GM23248 (cell line): ENCODE measurements around the gene ULBP2. TPM values are rescaled to one million over a fixed set of nuclear protein-coding genes. Genes with fewer than 3 reads are reported as not detected.

ENCODE experiments used
- DNase-seq: peaks from one replicate; pipeline ENCODE4 v3.0.0-alpha.2; 2015
- H2AFZ ChIP-seq: fragments of 200-600 bp; sonication (generic); 2 replicates; pipeline ENCODE4 v1.6.1; 2016; ENCODE audit warnings: antibody characterized with exemption
- H3F3A ChIP-seq: fragments of 200-600 bp; sonication (generic); 2 replicates; pipeline ENCODE4 v1.6.1; 2016; ENCODE audit warnings: mild to moderate bottlenecking, antibody characterized with exemption, mixed run types; ENCODE audit not compliant: insufficient read depth
- H3K27ac ChIP-seq: fragments of 200-600 bp; sonication (generic); 2 replicates; pipeline ENCODE4 v1.5.1; 2016; ENCODE audit warnings: mild to moderate bottlenecking
- H3K27me3 ChIP-seq: fragments of 200-600 bp; sonication (generic); replicated peaks from 2 replicates; pipeline ENCODE4 v1.6.1; 2016; ENCODE audit warnings: mild to moderate bottlenecking; ENCODE audit not compliant: insufficient read depth
- H3K36me3 ChIP-seq: fragments of 200-600 bp; sonication (generic); 2 replicates; pipeline ENCODE4 v1.6.1; 2016; ENCODE audit warnings: low read depth, mild to moderate bottlenecking
- H3K4me1 ChIP-seq: fragments of 200-600 bp; sonication (generic); 2 replicates; pipeline ENCODE4 v1.6.1; 2016; ENCODE audit warnings: mild to moderate bottlenecking; ENCODE audit not compliant: insufficient read depth
- H3K4me2 ChIP-seq: fragments of 200-600 bp; sonication (generic); one replicate; pipeline ENCODE4 v1.6.1; 2016; ENCODE audit warnings: mild to moderate bottlenecking; ENCODE audit not compliant: unreplicated experiment
- H3K4me3 ChIP-seq: fragments of 200-600 bp; sonication (generic); 2 replicates; pipeline ENCODE4 v1.5.1; 2016; ENCODE audit warnings: mild to moderate bottlenecking
- H3K79me2 ChIP-seq: fragments of 200-600 bp; sonication (generic); 2 replicates; pipeline ENCODE4 v1.6.1; 2016; ENCODE audit warnings: mild to moderate bottlenecking; ENCODE audit not compliant: insufficient read depth
- H3K9ac ChIP-seq: fragments of 200-600 bp; sonication (generic); 2 replicates; pipeline ENCODE4 v1.6.1; 2016; ENCODE audit warnings: mild to moderate bottlenecking
- H3K9me2 ChIP-seq: fragments of 200-600 bp; sonication (generic); 2 replicates; pipeline ENCODE4 v1.6.1; 2016; ENCODE audit warnings: mixed run types, mild to moderate bottlenecking, moderate library complexity; ENCODE audit not compliant: insufficient read depth
- H3K9me3 ChIP-seq: fragments of 200-600 bp; sonication (generic); one replicate; pipeline ENCODE4 v1.6.1; 2017; ENCODE audit warnings: low read depth
- H4K20me1 ChIP-seq: fragments of 200-600 bp; sonication (generic); 2 replicates; pipeline ENCODE4 v1.6.0; 2016; ENCODE audit not compliant: insufficient read depth
- EZH2 ChIP-seq: fragments of 200-600 bp; sonication (generic); IDR thresholded peaks from 2 replicates; pipeline ENCODE4 v1.6.1; 2018; ENCODE audit warnings: antibody characterized with exemption, mild to moderate bottlenecking; ENCODE audit not compliant: insufficient read depth, poor library complexity, severe bottlenecking
- EZH2phosphoT487 ChIP-seq: fragments of 200-600 bp; sonication (generic); IDR thresholded peaks from 2 replicates; pipeline ENCODE4 v1.6.1; 2018; ENCODE audit warnings: antibody characterized with exemption, moderate library complexity, mild to moderate bottlenecking, low read depth; ENCODE audit not compliant: insufficient read depth
- WGBS, 2 experiments: methylation state at CpG; one replicate each; pipeline ENCODE4 v1.1.6; 2015 to 2017; ENCODE audit warnings: low lambda C conversion rate in 2 of 2, low coverage in 1 of 2; ENCODE audit errors: missing lambda C conversion rate in 2 of 2; 5-methylcytosine and 5-hydroxymethylcytosine counted together
- in situ Hi-C: fragments of 300-500 bp; cut with MboI; formaldehyde crosslinking; loops from 2 replicates; pipeline ENCODE4 v1.15.0; 2020
- polyA plus RNA-seq: library from polyadenylated mRNA; unstranded; fragments of >200 nt; fragmentation: Nextera tagmentation; extraction: Ambion mirVana; gene quantifications from 2 replicates; pipeline ENCODE4 v1.2.1, GENCODE V29; 2016
- total RNA-seq: library from RNA; depleted of rRNA; stranded (reverse); fragments of >200 nt; shearing (Covaris generic); gene quantifications from 2 replicates; pipeline ENCODE4 v1.2.3, GENCODE V29; 2014; rRNA removed

Gene ULBP2
- total and polyA plus RNA-seq, 2 experiments from 2014 or later = 23.8 to 29.5 TPM

GRCh38 chr6:149991838-149992237 is 50.0 kb downstream of the ULBP2 start:
- TF ChIP-seq EZH2 (no peak), EZH2phosphoT487 (no peak)
- Histone ChIP-seq H3K4me1 (no peaks in the 10 kb centered on the region), H3K79me2 (no peaks in the 10 kb centered on the region), H3K27me3 (peaks cover 84% of the 10 kb centered on the region), H3K36me3 (no peaks in the 10 kb centered on the region), H3F3A (no peaks in the 10 kb centered on the region), H3K9me3 (no peaks in the 10 kb centered on the region), H3K4me3 (no peak overlapping the region), H2AFZ (no peak overlapping the region), H3K9ac (no peak overlapping the region), H3K27ac (no peak overlapping the region), H4K20me1 (no peaks in the 10 kb centered on the region), H3K4me2 (no peak overlapping the region), H3K9me2 (no peaks in the 10 kb centered on the region)
- in situ Hi-C loops = no loop called here
- no peak for DNase-seq
- WGBS, 2 experiments = 30 to 37% methylated on average over 4 of the region's 4 CpGs

- Histone ChIP-seq H2AFZ (no peak overlapping the region), H3K27ac (no peak overlapping the region), H3F3A (no peaks in the 10 kb centered on the region), H3K4me3 (no peak overlapping the region), H3K36me3 (no peaks in the 10 kb centered on the region), H3K79me2 (no peaks in the 10 kb centered on the region), H3K9me2 (no peaks in the 10 kb centered on the region), H3K9ac (no peak overlapping the region), H3K27me3 (peaks cover 66% of the 10 kb centered on the region), H3K4me1 (no peaks in the 10 kb centered on the region), H3K9me3 (no peaks in the 10 kb centered on the region), H4K20me1 (no peaks in the 10 kb centered on the region), H3K4me2 (no peak overlapping the region)
- 40 to 43% methylated on average over 6 of the region's 6 CpGs for WGBS, 2 experiments
- DNase-seq = no peak
- TF ChIP-seq EZH2 (no peak), EZH2phosphoT487 (no peak)
- in situ Hi-C loops = no loop called here
Measured at GRCh38 chr6:149995235-149995750, 53.5 kb downstream of the ULBP2 start.

- H3K4me1 ChIP-seq = no peaks in the 10 kb centered on the region
- H3F3A ChIP-seq = no peaks in the 10 kb centered on the region
- H3K79me2 ChIP-seq = no peaks in the 10 kb centered on the region
- H3K27ac ChIP-seq = no peak overlapping the region
- H3K9me3 ChIP-seq = no peaks in the 10 kb centered on the region
- H3K4me2 ChIP-seq = no peak overlapping the region
- in situ Hi-C loops = no loop called here
- no peak overlapping the region for H3K4me3 ChIP-seq
- no peak for DNase-seq
- WGBS, 2 experiments = 68 to 78% methylated on average over 7 of the region's 7 CpGs
- no peak overlapping the region for H2AFZ ChIP-seq
- no peak for TF ChIP-seq EZH2phosphoT487
- no peak for TF ChIP-seq EZH2
- no peaks in the 10 kb centered on the region for H3K36me3 ChIP-seq
- H4K20me1 ChIP-seq = no peaks in the 10 kb centered on the region
- peaks cover 59% of the 10 kb centered on the region for H3K27me3 ChIP-seq
- H3K9ac ChIP-seq = no peak overlapping the region
- H3K9me2 ChIP-seq = no peaks in the 10 kb centered on the region
Measured at GRCh38 chr6:149995971-149996370, 54.2 kb downstream of the ULBP2 start.

Other genes with a start within 250 kb of the ULBP2 start
- 18.1 and 20.2 TPM in 2 replicates for gene LATS1, start 223.9 kb upstream of the ULBP2 start, total RNA-seq
- gene LATS1, start 223.9 kb upstream of the ULBP2 start, polyA plus RNA-seq = 11.5 and 12.8 TPM in 2 replicates
- 35.8 and 58.0 TPM in 2 replicates for gene NUP43, start 195.5 kb upstream of the ULBP2 start, total RNA-seq
- gene NUP43, start 195.5 kb upstream of the ULBP2 start, polyA plus RNA-seq = 16.1 and 16.4 TPM in 2 replicates
- 132 and 165 TPM in 2 replicates for gene PCMT1, start 192.3 kb upstream of the ULBP2 start, total RNA-seq
- gene PCMT1, start 192.3 kb upstream of the ULBP2 start, polyA plus RNA-seq = 183 and 184 TPM in 2 replicates
- gene LRP11, start 77.7 kb upstream of the ULBP2 start, total RNA-seq = 108 and 168 TPM in 2 replicates
- gene LRP11, start 77.7 kb upstream of the ULBP2 start, polyA plus RNA-seq = 44.9 and 50.3 TPM in 2 replicates
- 8.6 and 10.4 TPM in 2 replicates for gene RAET1E, start 43.9 kb upstream of the ULBP2 start, total RNA-seq
- gene RAET1E, start 43.9 kb upstream of the ULBP2 start, polyA plus RNA-seq = 8.1 and 8.8 TPM in 2 replicates
- 5.2 and 8.9 TPM in 2 replicates for gene RAET1G, start 18.9 kb upstream of the ULBP2 start, total RNA-seq
- 15.5 and 15.8 TPM in 2 replicates for gene RAET1G, start 18.9 kb upstream of the ULBP2 start, polyA plus RNA-seq
- gene ULBP1, start 21.9 kb downstream of the ULBP2 start, total RNA-seq = 5.8 and 6.1 TPM in 2 replicates
- gene ULBP1, start 21.9 kb downstream of the ULBP2 start, polyA plus RNA-seq = 8.7 and 9.1 TPM in 2 replicates
- gene RAET1L, start 83.5 kb downstream of the ULBP2 start, total RNA-seq = not detected in 2 replicates
- gene RAET1L, start 83.5 kb downstream of the ULBP2 start, polyA plus RNA-seq = not detected in 2 replicates
- gene ULBP3, start 127.1 kb downstream of the ULBP2 start, total RNA-seq = 10.1 and 12.6 TPM in 2 replicates
- 3.7 and 4.4 TPM in 2 replicates for gene ULBP3, start 127.1 kb downstream of the ULBP2 start, polyA plus RNA-seq
- gene PPP1R14C, start 201.0 kb downstream of the ULBP2 start, total RNA-seq = 6.3 and 8.2 TPM in 2 replicates
- gene PPP1R14C, start 201.0 kb downstream of the ULBP2 start, polyA plus RNA-seq = 9.4 and 10.1 TPM in 2 replicates